Endothelial cell of umbilical vein (primary cell): ENCODE measurements around the gene ADH1B. TPM values are rescaled to one million over a fixed set of nuclear protein-coding genes. Genes with fewer than 3 reads are reported as not detected.

Experiments used
- BruUV-seq: library from RNA; stranded (reverse); fragments of 400-500 nt; replicated peaks from 2 replicates; lab custom pipeline; 2021; lab: Mats Ljungman, UMichigan
- CTCF ChIA-PET: fragments of 300-600, 350-600 bp; sonication (Branson Sonifier 250); formaldehyde crosslinking; loops from one replicate; lab custom pipeline; 2021; ENCODE audit warnings: antibody characterized with exemption, inconsistent platforms; lab: Charles Lee
- POLR2A ChIA-PET: fragments of 300-600, 350-600 bp; sonication (Branson Sonifier 250); formaldehyde crosslinking; loops from one replicate; lab custom pipeline; 2021; ENCODE audit warnings: antibody characterized with exemption, inconsistent platforms; lab: Charles Lee
- DNase-seq: peaks from one replicate; pipeline ENCODE4 v3.0.0-alpha.2; 2011; ENCODE audit warnings: low read depth, low spot score
- FAIRE-seq: peaks from 2 replicates; lab custom pipeline; 2011; peaks lifted over from hg19 to GRCh38; lab: Jason Lieb, UNC
- H2AFZ ChIP-seq: 2 replicates; pipeline ENCODE4 v1.6.0; 2012; ENCODE audit warnings: low read depth, low read length, control low read depth, inconsistent platforms
- H3K27ac ChIP-seq: 2 replicates; pipeline ENCODE4 v1.5.1; 2011; ENCODE audit warnings: low read depth, mild to moderate bottlenecking, control low read depth, low read length, moderate library complexity; ENCODE audit not compliant: insufficient read depth
- H3K27me3 ChIP-seq, 2 experiments: 2 replicates each; pipeline versions ENCODE4 v1.6.0 to v1.6.1; 2011; ENCODE audit warnings: low read length in 2 of 2, mixed read lengths in 1 of 2; ENCODE audit not compliant: control insufficient read depth in 2 of 2, insufficient read depth in 2 of 2
- H3K36me3 ChIP-seq, 2 experiments: 2 replicates in 1 of 2; 3 replicates in 1 of 2; pipeline ENCODE4 v1.5.1; 2011; ENCODE audit warnings: low read length in 2 of 2, mild to moderate bottlenecking in 1 of 2, moderate library complexity in 1 of 2; ENCODE audit not compliant: control insufficient read depth in 2 of 2, insufficient read depth in 2 of 2; ENCODE audit errors: extremely low read depth in 1 of 2
- H3K4me1 ChIP-seq: 3 replicates; pipeline ENCODE4 v1.5.1; 2011; ENCODE audit warnings: mild to moderate bottlenecking, low read length; ENCODE audit not compliant: control insufficient read depth, insufficient read depth; ENCODE audit errors: extremely low read depth
- H3K4me2 ChIP-seq: 2 replicates; pipeline ENCODE4 v1.6.1; 2011; ENCODE audit warnings: low read length, control low read depth, mixed read lengths; ENCODE audit not compliant: insufficient read depth
- H3K4me3 ChIP-seq, 3 experiments: fragments of 200-600 bp in 1 of 3; sonication (generic), shearing (Covaris generic) in 1 of 3; replicated peaks in 1 of 3; 2 replicates each; pipeline ENCODE4 v1.5.1; 2011 to 2016; ENCODE audit warnings: control low read depth in 3 of 3, low read length in 3 of 3, mild to moderate bottlenecking in 2 of 3, inconsistent platforms in 1 of 3, low read depth in 1 of 3, moderate library complexity in 1 of 3; ENCODE audit not compliant: insufficient read depth in 1 of 3
- H3K79me2 ChIP-seq: 2 replicates; pipeline ENCODE4 v1.6.0; 2012; ENCODE audit warnings: low read length, inconsistent platforms; ENCODE audit not compliant: control insufficient read depth, insufficient read depth
- H3K9ac ChIP-seq: replicated peaks from 2 replicates; pipeline ENCODE3; 2011; ENCODE audit warnings: low read length, control low read depth; ENCODE audit not compliant: insufficient read depth; ENCODE audit errors: extremely low read depth
- H3K9me1 ChIP-seq: replicated peaks from 3 replicates; pipeline ENCODE4 v1.6.0; 2011; ENCODE audit warnings: mild to moderate bottlenecking, low read length; ENCODE audit not compliant: control insufficient read depth, insufficient read depth; ENCODE audit errors: extremely low read depth
- H3K9me3 ChIP-seq: replicated peaks from 2 replicates; pipeline ENCODE4 v1.5.1; 2012; ENCODE audit warnings: low read length, inconsistent platforms; ENCODE audit not compliant: control insufficient read depth, insufficient read depth
- H4K20me1 ChIP-seq: replicated peaks from 2 replicates; pipeline ENCODE3; 2011; ENCODE audit warnings: mild to moderate bottlenecking, low read length; ENCODE audit not compliant: control insufficient read depth, insufficient read depth; ENCODE audit errors: extremely low read depth
- EZH2 ChIP-seq: IDR thresholded peaks from 2 replicates; pipeline ENCODE4 v1.6.1; 2012; ENCODE audit warnings: borderline replicate concordance, low read depth, mild to moderate bottlenecking, moderate library complexity, low read length, inconsistent platforms; ENCODE audit not compliant: severe bottlenecking
- FOS ChIP-seq: IDR thresholded peaks from 2 replicates; pipeline ENCODE4 v1.6.1; 2011; ENCODE audit warnings: mild to moderate bottlenecking, low read length, moderate library complexity, borderline replicate concordance; ENCODE audit not compliant: insufficient read depth
- GATA2 ChIP-seq: IDR thresholded peaks from 2 replicates; pipeline ENCODE4 v1.7.0; 2011; ENCODE audit warnings: low read depth, mild to moderate bottlenecking, moderate library complexity, mixed read lengths, low read length; ENCODE audit not compliant: insufficient read length, insufficient read depth
- JUN ChIP-seq: IDR thresholded peaks from 2 replicates; pipeline ENCODE4 v1.6.1; 2011; ENCODE audit warnings: borderline replicate concordance, low read depth; ENCODE audit not compliant: insufficient read length, insufficient read depth
- MYC ChIP-seq: IDR thresholded peaks from one replicate; pipeline ENCODE4 v1.6.1; 2011; ENCODE audit warnings: mild to moderate bottlenecking, low read depth, low read length
- POLR2A ChIP-seq: IDR thresholded peaks from 2 replicates; pipeline ENCODE4 v1.6.1; 2012; ENCODE audit warnings: low read depth, mild to moderate bottlenecking, control low read depth, low read length
- POLR2AphosphoS5 ChIP-seq: IDR thresholded peaks from 2 replicates; pipeline ENCODE4 v1.6.1; 2012; ENCODE audit warnings: low read depth, mild to moderate bottlenecking, control low read depth, low read length, moderate library complexity; ENCODE audit not compliant: insufficient read depth
- dilution Hi-C: fragments of 300-500 bp; cut with MboI; formaldehyde crosslinking; loops from one replicate; pipeline ENCODE4 v1.15.0; 2019; ENCODE audit warnings: low sequenced_read_pairs; ENCODE audit not compliant: extremely low pct_ligation_motif_present
- intact Hi-C: fragments of 100-400 bp; cut with micrococcal nuclease; formaldehyde crosslinking; loops from one replicate; pipeline ENCODE4 v1.10.0; 2022
- polyA plus RNA-seq, 4 experiments: library from polyadenylated mRNA; depleted of rRNA in 3 of 4; stranded (reverse) in 3 of 4; unstranded in 1 of 4; fragments of >200 nt; gene quantifications; 2 replicates each; pipeline versions ENCODE4 v1.2.1 to v1.2.3, GENCODE V29; 2011 to 2012; ENCODE audit warnings: missing spikeins in 1 of 4
- total RNA-seq: library from RNA; stranded (reverse); gene quantifications from 2 replicates; pipeline ENCODE4 v1.2.3, GENCODE V29; 2021
- TF ChIP-seq, protein P1 (sequence below), 2 donors: IDR thresholded peaks; 1 replicate in 1 of 2; 2 replicates in 1 of 2; pipeline ENCODE4 v1.5.1; 2011; ENCODE audit warnings: low read length in 2 of 2, mild to moderate bottlenecking in 2 of 2, moderate library complexity in 2 of 2, control low read depth in 1 of 2, inconsistent platforms in 1 of 2, low read depth in 1 of 2; ENCODE audit not compliant: insufficient read depth in 1 of 2; ENCODE audit errors: extremely low read depth in 1 of 2
- TF ChIP-seq, protein P2 (sequence below): IDR thresholded peaks from 2 replicates; pipeline ENCODE4 v1.6.1; 2011; ENCODE audit not compliant: insufficient read depth, insufficient read length

ADH1B gene
- total and polyA plus RNA-seq, 2 donors (not counting 3 experiments of a cell fraction or from before 2014, with no cell fraction given) = not detected

DNA sequence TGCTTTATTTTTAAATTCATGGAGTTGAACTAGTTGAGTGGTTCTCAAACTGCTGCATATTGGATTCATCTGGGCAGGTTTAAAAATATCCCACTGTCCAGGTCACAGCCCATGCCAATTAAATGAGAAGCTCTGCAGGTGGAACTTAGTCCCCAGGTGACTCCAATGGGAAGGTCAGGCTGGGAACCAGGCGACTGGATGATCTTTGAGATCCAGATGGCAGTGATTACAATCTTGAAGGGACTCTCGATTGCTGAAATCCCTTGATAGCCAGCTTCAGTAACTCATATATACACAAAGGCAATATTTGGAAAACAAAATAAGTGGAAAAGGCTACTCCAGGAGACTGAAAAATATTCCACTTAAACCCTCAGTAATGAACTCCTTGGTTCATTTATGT, 38.5 kb downstream of the ADH1B start:
- intact Hi-C loops = no loop called here
- POLR2A ChIA-PET = no interaction called here
- TF ChIP-seq GATA2 (no peak), POLR2AphosphoS5 (no peak), JUN (no peak), MYC (no peak), EZH2 (no peak), FOS (no peak), POLR2A (no peak)
- TF ChIP-seq, protein P1, sequence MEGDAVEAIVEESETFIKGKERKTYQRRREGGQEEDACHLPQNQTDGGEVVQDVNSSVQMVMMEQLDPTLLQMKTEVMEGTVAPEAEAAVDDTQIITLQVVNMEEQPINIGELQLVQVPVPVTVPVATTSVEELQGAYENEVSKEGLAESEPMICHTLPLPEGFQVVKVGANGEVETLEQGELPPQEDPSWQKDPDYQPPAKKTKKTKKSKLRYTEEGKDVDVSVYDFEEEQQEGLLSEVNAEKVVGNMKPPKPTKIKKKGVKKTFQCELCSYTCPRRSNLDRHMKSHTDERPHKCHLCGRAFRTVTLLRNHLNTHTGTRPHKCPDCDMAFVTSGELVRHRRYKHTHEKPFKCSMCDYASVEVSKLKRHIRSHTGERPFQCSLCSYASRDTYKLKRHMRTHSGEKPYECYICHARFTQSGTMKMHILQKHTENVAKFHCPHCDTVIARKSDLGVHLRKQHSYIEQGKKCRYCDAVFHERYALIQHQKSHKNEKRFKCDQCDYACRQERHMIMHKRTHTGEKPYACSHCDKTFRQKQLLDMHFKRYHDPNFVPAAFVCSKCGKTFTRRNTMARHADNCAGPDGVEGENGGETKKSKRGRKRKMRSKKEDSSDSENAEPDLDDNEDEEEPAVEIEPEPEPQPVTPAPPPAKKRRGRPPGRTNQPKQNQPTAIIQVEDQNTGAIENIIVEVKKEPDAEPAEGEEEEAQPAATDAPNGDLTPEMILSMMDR (IDR thresholded peaks at IDR 0.05; ENCODE audit: extremely low read depth in 1 of 2, insufficient read depth in 1 of 2, low read depth in 1 of 2, low read length in 2 of 2) = no peak
- TF ChIP-seq, protein P2, sequence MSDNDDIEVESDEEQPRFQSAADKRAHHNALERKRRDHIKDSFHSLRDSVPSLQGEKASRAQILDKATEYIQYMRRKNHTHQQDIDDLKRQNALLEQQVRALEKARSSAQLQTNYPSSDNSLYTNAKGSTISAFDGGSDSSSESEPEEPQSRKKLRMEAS = no peak
- dilution Hi-C loops = no loop called here
- H4K20me1 ChIP-seq = no peaks in the 10 kb centered on the region
- CTCF ChIA-PET = no interaction called here
- no peak overlapping the region for H3K4me3 ChIP-seq
- no peak overlapping the region for H3K9ac ChIP-seq
- no peaks in the 10 kb centered on the region for H3K4me1 ChIP-seq
- no peaks in the 10 kb centered on the region for H3K9me3 ChIP-seq
- DNase-seq = no peak
- no peaks in the 10 kb centered on the region for H3K9me1 ChIP-seq
- no peak overlapping the region for H3K27ac ChIP-seq
- BruUV-seq = no TSS peak
- no peak overlapping the region for H2AFZ ChIP-seq
- no peak overlapping the region for H3K4me2 ChIP-seq
- FAIRE-seq = no peak
- H3K27me3 ChIP-seq = no peaks in the 10 kb centered on the region
- no peaks in the 10 kb centered on the region for H3K36me3 ChIP-seq
- no peaks in the 10 kb centered on the region for H3K79me2 ChIP-seq
